Glomerular visceral epithelial cell (primary cell): Measurements from ENCODE around the gene LIPI.
"Not testable (repeated sequence)": the region's sequence is repeated elsewhere in the genome, so short reads cannot be mapped to it uniquely, and the experiment has no call there.

ENCODE experiments used
- DNase-seq: peaks from one replicate; pipeline ENCODE4 v3.0.0-alpha.2; 2016; ENCODE audit errors: extremely low spot score

The LIPI gene

GRCh38 chr21:14210738-14211137 is at the start of gene LIPI:
TSS of gene LIPI (minus strand) at chr21:14210955. CDS start at chr21:14210845, 110 bp downstream.
- no peak for DNase-seq

- no peak for DNase-seq
These were observed 49.5 kb upstream of the LIPI start for GRCh38 chr21:14260174-14260764.

- DNase-seq: peak; percentile 34
These were observed 49.0 kb upstream of the LIPI start for GRCh38 chr21:14259747-14260146.

- no peak for DNase-seq
These were observed 40.6 kb upstream of the LIPI start for GRCh38 chr21:14251336-14251735.

- DNase-seq: no peak
These were observed 35.0 kb upstream of the LIPI start for GRCh38 chr21:14245711-14246110.

GRCh38 chr21:14244911-14245310 is 34.2 kb upstream of the LIPI start:
- no peak for DNase-seq

- no peak for DNase-seq
These were observed 33.1 kb upstream of the LIPI start for GRCh38 chr21:14243874-14244273.

GRCh38 chr21:14243461-14243860 is 32.7 kb upstream of the LIPI start:
- DNase-seq: no peak

GRCh38 chr21:14241297-14241696 is 30.5 kb upstream of the LIPI start:
- no peak for DNase-seq

GRCh38 chr21:14239281-14239680 is 28.5 kb upstream of the LIPI start:
- DNase-seq: no peak

- no peak for DNase-seq
These were observed 25.4 kb upstream of the LIPI start for GRCh38 chr21:14236180-14236579.

GRCh38 chr21:14235101-14235500 is 24.3 kb upstream of the LIPI start:
- DNase-seq: no peak

- DNase-seq: no peak
These were observed 18.6 kb upstream of the LIPI start for GRCh38 chr21:14229399-14229798.

GRCh38 chr21:14223365-14223764 is 12.6 kb upstream of the LIPI start:
- DNase-seq: no peak

- peak; percentile 63 for DNase-seq
These were observed 5.4 kb upstream of the LIPI start, which contains the start of gene RBM11 for GRCh38 chr21:14215971-14216641. TSS of gene RBM11 (plus strand) at chr21:14216157. CDS start at chr21:14216187, 30 bp downstream.

- DNase-seq: no peak
These were observed 2.4 kb upstream of the LIPI start for GRCh38 chr21:14213164-14213563.

GRCh38 chr21:14206222-14206621 is 4.5 kb downstream of the LIPI start:
- DNase-seq: no peak

- not testable (repeated sequence) for DNase-seq
These were observed 44.1 kb downstream of the LIPI start for GRCh38 chr21:14166463-14167223.

GRCh38 chr21:14143999-14144398 is 66.8 kb downstream of the LIPI start:
- no peak for DNase-seq

- DNase-seq: no peak
These were observed 86.5 kb downstream of the LIPI start for GRCh38 chr21:14124266-14124665.

- DNase-seq: no peak
These were observed 89.0 kb downstream of the LIPI start for GRCh38 chr21:14121719-14122118.

- DNase-seq: peak; percentile 5
These were observed 90.5 kb downstream of the LIPI start for GRCh38 chr21:14120091-14120734.
